GM21447 (cell line): Measurements from ENCODE around the gene MED20.

Source experiments
- ATAC-seq: cut with Tn5 transposase; IDR thresholded peaks from one replicate; pipeline ENCODE4 v1.9.1; 2021; ENCODE audit not compliant: unreplicated experiment

Gene MED20

DNA sequence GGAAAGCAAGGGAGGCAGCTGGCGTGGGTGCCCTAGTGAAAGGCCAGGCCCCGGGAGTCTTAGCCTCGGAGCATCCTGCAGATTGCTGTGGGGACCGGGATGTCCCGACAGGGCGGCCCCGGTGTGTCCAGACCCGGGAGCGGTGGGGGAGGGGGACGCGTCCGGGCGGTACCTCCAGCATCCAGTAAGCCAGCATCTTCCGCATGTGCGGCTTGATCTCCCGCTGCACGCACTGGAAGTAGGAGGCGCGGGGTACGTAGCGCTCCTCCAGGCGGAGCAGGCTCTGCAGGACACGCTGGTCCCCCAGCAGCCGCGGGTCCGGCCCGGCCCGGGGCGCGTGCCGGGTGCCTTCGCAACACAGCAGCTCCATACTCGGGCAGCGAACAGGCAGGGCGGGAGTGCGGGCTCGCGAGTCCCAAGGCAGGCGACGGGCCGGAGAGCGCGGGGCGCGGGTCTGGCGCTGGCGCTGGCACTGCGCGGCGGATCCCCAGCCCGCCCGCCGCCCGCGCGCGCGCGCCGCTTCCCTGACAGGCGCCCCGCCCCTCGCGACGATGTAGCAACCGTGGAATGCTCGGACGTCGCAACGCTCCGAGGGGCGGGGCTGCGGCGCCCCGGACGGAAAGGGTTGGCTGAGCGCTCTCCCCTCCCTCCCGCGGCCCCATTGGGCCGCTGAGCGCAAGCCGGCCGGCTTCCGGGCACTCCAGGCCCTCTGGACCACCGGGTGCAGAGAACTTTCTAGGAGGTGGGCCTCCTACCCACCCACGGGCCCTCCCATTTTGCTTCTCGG is 20.5 kb upstream of the MED20 start, which contains the start of gene CCND3:
Gene CCND3 (minus strand): TSS at position 529 of the 787 bp plus-strand sequence. CDS start 159 bp downstream, at position 370.
- ATAC-seq = peak; percentile 73

DNA sequence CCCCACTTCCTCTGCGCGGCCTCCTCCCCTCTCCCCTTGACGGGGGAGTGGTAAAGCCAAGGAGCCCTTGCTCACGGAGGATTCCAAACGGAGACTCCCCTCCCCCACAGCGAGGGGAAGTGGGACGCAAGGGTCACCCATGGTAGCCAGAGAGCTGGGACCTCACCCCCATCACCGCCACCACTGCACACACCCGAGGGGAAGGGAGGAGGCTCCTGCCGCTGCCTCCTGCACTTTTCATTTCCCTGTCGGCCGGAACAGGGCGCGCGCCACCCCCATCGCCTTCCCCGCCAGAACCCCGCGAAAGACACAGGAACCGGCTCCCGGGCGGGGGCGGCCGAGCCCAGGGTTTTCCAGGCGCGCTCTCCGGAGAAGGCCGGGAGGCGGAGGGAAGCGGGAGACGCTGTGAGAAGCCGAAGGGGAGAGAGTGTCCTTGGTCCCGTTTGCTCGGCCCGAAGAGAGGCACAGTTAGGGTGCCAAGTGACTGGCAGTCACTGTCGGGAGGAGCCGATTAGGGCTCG is 19.9 kb upstream of the MED20 start:
- no peak for ATAC-seq

DNA sequence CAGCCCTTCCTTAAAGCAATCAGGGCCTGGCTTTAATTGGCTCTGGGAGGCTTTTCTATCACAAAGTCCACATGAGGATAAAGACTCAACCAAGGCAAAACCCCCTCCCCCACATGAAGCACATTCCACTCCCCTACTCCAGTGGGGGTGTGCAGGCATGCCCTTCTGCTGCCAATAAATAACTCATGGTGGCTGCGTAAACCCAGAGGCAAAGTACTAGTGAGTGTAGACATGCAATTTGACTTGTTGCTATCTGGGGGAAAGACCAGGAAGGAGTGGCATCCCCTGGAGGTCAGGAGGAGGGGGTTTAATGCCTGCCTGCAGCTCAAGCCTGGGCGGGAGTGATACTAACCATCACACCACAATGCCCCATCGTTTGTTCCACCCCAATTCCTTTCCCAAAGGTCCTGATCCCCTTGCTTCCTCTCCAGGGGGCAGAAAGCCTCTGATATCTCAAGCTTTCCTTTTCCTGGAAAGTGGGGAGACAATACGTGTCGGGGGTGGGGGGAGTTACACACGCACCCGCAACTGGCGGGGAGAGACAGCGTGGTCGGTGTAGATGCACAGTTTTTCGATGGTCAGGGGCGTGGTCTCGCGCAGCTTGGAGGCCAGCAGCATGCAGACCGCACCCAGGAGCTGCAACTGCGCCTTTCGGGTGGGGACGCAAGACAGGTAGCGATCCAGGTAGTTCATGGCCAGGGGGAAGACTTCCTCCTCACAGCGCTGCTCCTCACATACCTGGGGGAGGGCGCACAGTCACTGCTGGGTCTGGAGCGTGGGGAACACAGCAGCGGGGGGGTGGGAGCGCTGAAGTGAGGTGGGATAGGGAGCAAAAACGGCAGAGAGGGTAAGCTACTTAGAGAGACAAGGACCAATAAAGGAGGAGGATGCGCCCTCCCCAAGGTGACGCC is 19.2 kb upstream of the MED20 start:
- no peak for ATAC-seq

DNA sequence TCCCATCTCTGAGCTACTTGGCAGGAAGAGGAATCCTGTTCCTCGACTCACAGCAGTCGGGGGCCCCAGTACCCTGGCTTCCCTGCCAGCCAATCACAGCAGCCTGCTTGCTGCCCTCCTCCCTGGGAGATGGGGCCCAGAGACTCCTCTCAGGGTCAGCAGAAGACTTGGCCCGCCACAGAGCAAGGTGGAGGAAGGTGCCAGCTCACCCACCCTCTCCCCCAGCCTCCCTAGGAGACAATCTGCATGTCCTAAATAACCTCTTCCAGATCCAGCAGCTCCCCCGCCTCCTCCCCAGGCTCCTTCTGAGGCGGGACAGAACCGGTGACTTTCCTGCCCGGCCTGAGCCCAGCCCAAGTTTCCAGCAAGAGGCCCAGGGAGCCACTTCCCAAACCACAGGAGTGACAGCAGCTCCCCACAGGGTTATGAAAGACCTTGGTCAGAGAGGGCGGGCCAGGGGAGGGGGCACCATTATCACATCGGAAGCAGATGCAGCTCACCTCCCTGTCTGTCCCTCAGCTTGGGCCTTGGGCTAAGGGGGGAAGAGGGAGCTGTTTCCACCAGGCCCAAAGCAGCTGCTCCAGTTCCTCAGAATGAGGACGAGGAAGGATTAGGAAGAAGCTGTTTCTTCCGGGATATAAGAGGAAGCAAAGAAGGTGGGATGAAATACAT is 18.4 kb upstream of the MED20 start:
- ATAC-seq = no peak

DNA sequence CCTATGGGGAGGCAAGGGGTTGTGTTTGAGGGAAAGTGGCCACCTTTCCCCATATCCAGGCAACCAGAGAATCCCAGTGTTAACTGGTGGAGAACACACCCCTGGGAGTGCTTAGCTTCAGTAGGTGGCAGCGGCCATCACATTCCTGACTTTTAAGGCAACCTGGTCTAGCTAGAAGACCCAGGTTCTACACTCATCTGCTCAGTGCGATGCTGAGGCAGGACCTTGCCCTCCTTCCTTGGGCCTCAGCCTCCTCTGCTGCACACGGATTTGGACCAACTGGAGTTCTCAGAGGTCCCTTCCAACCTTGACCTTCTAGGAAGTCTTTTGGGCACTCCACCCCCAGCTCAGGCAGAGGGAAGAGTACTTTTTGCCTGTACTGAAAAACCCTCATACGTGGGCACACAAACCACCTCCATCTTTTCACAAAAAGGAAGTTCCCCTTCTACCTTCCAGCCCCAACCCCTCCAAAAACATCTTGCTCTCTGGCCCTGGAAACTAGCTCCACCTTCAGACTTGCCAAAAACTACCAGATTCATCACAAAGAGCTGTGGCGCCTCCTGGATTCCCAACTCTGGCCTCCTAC is 17.7 kb upstream of the MED20 start:
- no peak for ATAC-seq

DNA sequence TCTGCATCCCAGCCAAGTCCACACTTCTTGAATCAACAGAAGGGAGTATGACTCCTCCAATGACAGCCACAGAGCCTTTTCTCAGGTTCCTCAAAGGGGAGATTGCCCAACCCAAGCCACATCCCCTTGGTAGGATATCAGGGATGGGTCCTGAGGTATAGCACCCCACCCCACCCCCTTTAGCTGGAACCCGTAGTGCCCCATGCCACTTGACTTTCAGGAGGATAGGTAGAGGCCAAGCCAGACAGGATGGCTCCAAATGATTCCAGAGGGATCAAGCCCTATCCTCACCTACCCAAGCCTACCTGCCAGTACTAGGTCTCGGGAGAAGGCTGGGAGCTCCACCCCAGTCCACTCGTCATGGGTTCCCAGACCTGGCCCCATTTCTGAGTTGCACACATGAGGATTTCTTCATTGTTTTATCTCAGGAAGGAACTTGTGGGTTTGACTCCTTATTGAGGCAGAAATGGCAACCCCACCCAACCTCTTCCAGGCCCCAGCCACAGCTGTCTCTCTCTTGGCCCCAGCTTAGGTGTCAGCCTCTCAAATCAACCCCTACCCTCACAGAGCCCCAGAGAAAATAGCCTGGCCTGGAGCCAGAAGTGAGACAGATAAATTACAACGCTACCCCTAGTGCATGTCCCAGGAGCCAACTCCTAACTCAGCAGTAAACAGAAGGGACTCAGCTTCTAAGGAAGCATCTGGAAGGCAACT is 17.1 kb upstream of the MED20 start:
- no peak for ATAC-seq

DNA sequence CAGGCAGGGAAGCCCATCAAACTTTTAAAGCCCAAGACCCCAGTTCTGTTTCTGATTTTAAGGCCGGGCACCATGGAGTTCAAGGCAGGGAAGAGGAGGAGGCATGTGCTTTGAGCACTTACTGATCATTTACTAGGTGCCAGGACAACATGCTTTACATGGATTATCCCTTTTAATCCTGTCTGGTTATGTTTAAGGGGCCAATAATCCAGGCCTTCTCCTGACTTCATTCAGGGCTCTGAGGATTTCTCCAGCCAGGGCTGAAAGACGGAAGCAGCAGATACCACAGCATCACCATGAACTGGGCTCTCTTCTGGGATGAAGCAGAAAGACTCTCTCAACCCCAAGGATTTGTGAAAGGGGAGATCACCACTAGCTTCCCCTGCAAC is 16.5 kb upstream of the MED20 start:
- no peak for ATAC-seq

DNA sequence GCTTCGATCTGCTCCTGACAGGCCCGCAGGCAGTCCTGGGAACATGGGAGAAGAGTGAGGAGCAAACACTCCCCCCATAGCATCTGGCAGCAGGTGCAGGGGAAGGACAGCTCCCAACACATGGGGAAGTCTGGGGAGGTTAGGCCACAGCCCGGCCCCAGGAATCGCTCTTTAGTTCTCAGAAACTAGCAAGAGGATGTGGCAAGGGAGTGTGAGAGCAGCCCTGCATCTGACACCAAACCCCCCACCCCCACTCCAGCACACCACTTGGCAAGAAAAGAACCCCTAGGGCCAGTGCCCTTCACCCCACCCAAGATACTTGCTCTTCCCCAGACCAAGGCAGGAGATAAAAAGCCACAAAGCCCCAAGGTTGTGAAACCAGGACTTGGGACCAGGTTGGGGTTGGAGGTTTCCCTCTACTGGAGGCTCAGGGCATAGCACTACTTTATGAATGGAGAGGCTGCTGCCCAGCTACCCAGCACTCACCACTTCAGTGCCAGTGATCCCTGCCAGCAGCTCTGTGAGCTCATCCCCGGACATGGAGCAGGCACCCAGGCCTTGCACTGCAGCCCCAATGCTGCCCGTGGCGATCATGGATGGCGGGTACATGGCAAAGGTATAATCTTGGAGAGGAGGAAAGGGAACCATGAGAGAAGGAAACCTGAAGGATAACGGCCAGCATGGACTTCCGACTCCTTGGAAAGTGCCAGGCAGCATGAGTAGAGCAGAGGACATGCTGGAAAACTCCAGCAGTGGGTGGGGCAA is 15.3 kb upstream of the MED20 start:
- ATAC-seq = peak; percentile 50

DNA sequence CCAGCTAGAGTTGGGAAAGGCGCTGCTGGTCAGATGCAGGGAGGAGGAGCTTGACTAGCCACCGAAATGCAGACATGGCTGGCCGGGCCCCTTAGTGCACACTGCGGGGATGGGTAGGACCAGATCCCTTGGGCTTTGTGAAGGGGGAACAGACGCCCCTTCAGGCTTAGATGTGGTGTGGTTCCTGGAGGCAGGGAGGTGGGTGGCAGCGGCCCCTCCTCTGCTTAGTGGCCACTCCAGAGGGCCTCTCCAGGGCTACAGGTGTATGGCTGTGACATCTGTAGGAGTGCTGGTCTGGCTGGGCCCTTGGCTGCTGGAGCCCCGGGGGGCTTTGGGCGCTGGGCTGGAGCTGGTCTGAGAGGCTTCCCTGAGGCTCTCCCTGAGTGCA is 14.7 kb upstream of the MED20 start:
- no peak for ATAC-seq

DNA sequence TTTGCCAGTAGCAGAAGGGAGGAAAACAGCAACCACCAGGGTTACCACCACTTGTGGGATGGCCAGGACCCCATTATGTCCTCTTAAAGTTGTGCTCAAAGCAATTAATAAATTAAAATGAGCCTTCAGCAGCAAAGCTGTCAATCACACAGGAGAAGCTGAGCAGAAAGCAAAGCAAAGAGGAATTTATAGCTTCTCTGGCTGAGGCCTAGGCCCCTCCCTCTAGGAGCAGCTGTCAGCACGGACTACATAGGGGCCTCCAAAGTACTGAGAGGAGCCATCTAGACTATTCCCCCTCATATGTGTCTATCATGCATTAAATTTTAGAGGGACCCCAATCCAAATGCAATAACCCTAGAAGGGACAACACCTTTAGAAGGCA is 14.2 kb upstream of the MED20 start:
- no peak for ATAC-seq

DNA sequence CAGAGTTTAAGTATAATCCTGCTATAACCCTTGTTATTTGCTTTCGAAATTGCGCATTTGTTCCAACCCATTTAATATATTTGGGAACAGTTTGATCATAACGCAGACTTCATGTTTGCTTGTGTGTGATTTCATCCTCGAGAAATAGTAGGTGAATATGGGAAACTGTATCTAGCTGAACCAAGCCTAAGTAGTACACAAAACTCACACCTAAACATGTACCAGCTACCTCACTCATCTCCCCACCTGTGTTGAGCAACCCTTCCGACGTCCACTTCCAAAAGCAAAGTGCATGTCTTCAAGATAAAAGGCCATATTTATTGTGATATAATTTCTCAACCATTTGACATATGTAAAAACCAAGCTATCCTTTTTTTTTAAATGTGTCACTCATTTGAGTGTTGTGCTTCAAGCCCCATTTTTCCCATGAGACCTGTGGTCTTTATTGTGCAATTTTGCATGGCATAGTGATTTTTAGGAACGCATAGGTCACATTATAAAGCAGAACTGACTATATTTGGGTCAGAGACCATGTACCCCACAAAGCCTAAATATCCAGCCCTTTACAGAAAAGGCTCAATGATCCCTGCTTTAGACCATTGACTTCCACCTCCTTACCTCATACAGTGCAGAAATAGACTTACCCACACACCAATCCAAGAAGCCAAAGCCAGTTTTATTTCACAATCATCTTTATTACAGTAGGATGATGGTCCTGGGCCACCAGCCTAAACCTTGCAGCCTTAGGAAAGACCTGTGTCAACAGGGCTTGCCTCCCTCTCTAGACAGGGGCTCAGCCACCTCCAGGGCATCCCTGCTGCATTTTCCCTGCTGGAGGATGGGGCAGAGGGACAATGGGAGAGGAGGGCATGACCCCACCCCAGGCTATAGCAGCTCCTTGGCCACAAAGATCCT is 13.6 kb upstream of the MED20 start:
- no peak for ATAC-seq

DNA sequence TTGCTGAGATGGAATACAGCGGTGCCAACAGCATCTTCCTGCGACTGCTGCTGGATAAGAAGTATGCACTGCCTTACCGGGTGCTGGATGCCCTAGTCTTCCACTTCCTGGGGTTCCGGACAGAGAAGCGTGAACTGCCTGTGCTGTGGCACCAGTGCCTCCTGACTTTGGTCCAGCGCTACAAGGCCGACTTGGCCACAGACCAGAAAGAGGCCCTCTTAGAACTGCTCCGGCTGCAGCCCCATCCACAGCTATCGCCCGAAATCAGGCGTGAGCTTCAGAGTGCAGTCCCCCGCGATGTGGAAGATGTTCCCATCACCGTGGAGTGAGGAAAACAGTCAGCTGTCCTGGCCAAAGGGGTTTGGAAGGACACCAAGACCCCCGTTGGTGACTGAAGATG is 11.4 kb upstream of the MED20 start:
- ATAC-seq = no peak

DNA sequence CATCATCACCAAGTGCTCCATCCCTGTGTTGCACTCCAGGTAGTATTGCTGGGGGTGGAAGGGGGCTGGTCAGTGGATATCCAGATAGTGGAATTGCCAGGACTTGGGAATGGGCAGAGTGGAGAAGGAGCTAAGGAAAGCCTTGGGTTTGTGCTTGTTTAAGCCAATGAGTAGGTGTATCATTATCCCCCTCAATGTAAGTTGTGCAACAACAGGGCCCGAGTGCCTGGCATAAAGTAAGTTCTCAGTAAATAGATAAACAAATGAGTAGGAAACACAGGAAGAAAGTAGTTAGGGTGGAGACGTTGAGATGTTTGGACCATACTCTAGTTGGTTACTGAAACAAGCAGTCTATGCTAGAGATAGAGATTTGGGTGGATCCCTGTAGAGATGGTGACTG is 10.9 kb upstream of the MED20 start:
- ATAC-seq = no peak

DNA sequence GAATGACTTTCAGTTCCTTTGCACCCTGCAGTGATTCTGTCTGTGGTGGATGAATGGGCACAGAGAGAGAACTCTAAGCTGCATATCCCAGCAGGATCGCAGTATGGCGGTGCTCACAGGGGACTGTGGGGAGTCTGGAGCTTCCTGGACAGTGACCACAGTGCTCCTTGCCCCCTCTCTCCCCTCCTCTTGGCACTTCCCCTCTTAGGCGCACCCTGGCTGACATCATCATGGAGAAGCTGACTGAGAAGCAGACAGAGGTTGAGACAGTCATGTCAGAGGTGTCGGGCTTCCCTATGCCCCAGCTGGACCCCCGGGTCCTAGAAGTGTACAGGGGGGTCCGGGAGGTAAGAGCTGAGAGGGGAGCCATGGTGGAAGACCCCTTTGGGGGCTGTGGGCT is 9.0 kb upstream of the MED20 start:
- ATAC-seq = no peak

DNA sequence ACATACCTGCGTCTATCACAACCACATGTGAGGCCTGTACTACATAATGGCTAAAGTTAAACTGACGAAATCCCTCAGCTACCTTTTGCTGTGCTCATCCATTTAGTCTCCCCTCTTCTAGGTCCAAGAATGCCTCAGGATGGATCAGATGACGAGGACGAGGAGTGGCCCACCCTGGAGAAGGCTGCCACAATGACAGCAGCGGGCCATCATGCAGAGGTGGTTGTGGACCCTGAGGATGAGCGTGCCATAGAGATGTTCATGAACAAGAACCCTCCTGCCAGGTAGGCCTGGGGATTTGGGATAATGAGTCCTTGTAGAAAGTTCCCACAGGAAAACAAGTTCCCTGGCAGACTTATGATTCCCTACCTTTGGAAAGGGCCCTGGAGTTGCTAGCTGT is 6.3 kb upstream of the MED20 start:
- ATAC-seq = no peak

DNA sequence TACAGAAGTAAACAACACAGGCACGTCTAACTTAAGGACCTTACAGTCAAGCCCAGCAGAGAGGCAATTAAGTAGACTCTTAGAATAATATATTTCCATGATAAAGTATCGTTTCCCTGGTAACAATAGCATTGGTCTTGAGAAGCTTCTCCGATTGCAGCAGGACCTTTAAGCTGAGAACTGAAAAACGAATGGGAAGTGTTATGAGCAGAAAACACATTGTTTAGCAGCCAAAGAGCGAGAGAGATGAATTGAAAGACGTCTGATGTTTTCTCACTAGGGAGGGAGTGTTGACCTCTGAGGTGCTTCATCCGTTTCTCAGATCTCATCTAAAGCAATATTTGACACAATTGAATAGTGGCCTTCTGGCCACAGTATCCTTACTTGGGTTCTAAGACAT is 1.2 kb upstream of the MED20 start:
- ATAC-seq = no peak

DNA sequence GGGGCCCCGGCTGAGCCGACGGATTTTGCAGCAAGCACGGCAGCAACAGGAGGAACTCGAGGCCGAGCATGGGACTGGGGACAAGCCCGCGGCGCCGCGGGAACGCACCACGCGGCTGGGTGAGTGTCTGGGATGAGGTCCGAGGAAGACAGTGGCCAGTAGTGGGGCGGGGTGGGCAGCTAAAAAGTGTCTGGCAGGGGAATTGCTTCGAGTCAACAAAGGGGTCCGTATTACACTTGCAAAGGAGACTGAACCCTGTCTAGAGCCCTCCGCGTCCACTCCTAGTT is 716 bp upstream of the MED20 start:
- ATAC-seq = no peak

DNA sequence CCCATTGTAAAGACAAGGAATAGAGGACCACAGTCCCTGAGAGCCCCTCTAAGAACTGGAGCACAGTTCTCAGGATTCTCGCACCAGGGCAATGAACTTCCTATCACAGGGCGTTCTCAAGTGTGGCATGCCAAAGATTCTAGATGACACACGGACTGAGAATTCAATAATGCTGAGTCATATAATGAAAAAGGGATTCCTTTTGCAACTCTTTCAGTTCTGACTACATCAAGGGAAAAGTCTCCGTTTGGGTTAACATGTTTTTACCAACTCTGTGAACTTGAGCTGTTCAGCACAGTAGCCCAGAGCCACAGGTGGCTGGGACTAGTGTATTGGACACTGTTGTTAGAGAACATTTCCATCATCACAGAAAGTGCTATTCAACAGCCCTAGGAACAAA is 3.4 kb downstream of the MED20 start:
- ATAC-seq = no peak
